ENCODE data around the gene NANOG.

GRCh38 chr12:7756993-7757392 is 32.2 kb upstream of the NANOG start:
- no peak for TF ChIP-seq CTCF (IDR thresholded peaks at IDR 0.05)
- no peak for TF ChIP-seq POLR2A (IDR thresholded peaks at IDR 0.05)

Measured in body of pancreas (tissue), 4 donors.